Activated CD4-positive, CD25-positive, alpha-beta regulatory T cell treated with anti-CD3 and anti-CD28 coated beads, Interleukin-2, amount 50 U/mL, for 24 hours (primary cell): ENCODE measurements around the gene SPDEF.
A peak's percentile ranks its signal among the peaks of the same experiment; 100 is the strongest.

Experiments
- ATAC-seq, 2 donors: fragments of 150-1000 bp; cut with Tn5 transposase; one replicate each; pipeline ENCODE4 v1.10.0; 2021; ENCODE audit warnings: mild to moderate bottlenecking in 1 of 2, moderate library complexity in 1 of 2

SPDEF gene

GRCh38 chr6:34526241-34526972, 29.7 kb downstream of the SPDEF start:
- ATAC-seq, result no peak

- ATAC-seq, result no peak
Observed at GRCh38 chr6:34525431-34526175, 30.5 kb downstream of the SPDEF start.

GRCh38 chr6:34524971-34525370, 31.2 kb downstream of the SPDEF start:
- no peak for ATAC-seq

- no peak for ATAC-seq
Observed at GRCh38 chr6:34524499-34524898, 31.6 kb downstream of the SPDEF start.

GRCh38 chr6:34523441-34524206, 32.5 kb downstream of the SPDEF start:
- no peak for ATAC-seq

- ATAC-seq, result no peak
Observed at GRCh38 chr6:34522761-34523160, 33.4 kb downstream of the SPDEF start.

- ATAC-seq, result no peak
Observed at GRCh38 chr6:34521463-34522285, 34.5 kb downstream of the SPDEF start.

- no peak for ATAC-seq
Observed at GRCh38 chr6:34520645-34521462, 35.3 kb downstream of the SPDEF start.

- no peak for ATAC-seq
Observed at GRCh38 chr6:34519971-34520644, 36.0 kb downstream of the SPDEF start.

- ATAC-seq, result no peak
Observed at GRCh38 chr6:34518669-34519365, 37.3 kb downstream of the SPDEF start.

GRCh38 chr6:34517966-34518365, 38.2 kb downstream of the SPDEF start:
- ATAC-seq, result no peak

GRCh38 chr6:34517461-34517881, 38.7 kb downstream of the SPDEF start:
- ATAC-seq, result no peak

GRCh38 chr6:34516391-34517324, 39.5 kb downstream of the SPDEF start:
- no peak for ATAC-seq

- peak in 1 of 2 donors; percentile 7 for ATAC-seq
Observed at GRCh38 chr6:34515473-34516387, 40.4 kb downstream of the SPDEF start.

- peak in 1 of 2 donors; percentile 36 for ATAC-seq
Observed at GRCh38 chr6:34514593-34515472, 41.3 kb downstream of the SPDEF start.

- ATAC-seq, result no peak
Observed at GRCh38 chr6:34514112-34514511, 42.0 kb downstream of the SPDEF start.

- ATAC-seq, result no peak
Observed at GRCh38 chr6:34513646-34514045, 42.5 kb downstream of the SPDEF start.
